Adrenal gland (tissue), 12 donors: ENCODE results near the gene ZFYVE19. TPM values are rescaled to one million over a fixed set of nuclear protein-coding genes. Genes with fewer than 3 reads are reported as not detected.

ENCODE experiments used
- DNase-seq, 7 donors: peaks; one replicate each; pipeline ENCODE4 v3.0.0-alpha.2; 2019 to 2020
- H3K27ac ChIP-seq, 5 donors: fragments of 200-600 bp; sonication (generic) in 4 of 5; 1 replicate in 3 of 5; 2 replicates in 2 of 5; pipeline versions ENCODE4 v1.5.1 to v1.8.0; 2016 to 2020; ENCODE audit warnings: mild to moderate bottlenecking in 1 of 5
- H3K27me3 ChIP-seq: fragments of 200-600 bp; 2 replicates; pipeline ENCODE4 v1.8.0; 2021
- H3K36me3 ChIP-seq, 2 donors: fragments of 200-600 bp; replicated peaks in 1 of 2; 1 replicate in 1 of 2; 2 replicates in 1 of 2; pipeline versions ENCODE4 v1.5.1 to v1.8.0; 2018 to 2022
- H3K4me1 ChIP-seq, 2 donors: fragments of 200-600 bp; replicated peaks in 1 of 2; 1 replicate in 1 of 2; 2 replicates in 1 of 2; pipeline versions ENCODE4 v1.5.1 to v1.8.0; 2018 to 2021
- H3K4me3 ChIP-seq, 4 donors: fragments of 200-600 bp; sonication (generic) in 3 of 4; one replicate each; pipeline ENCODE4 v1.5.1; 2016 to 2018
- H3K9me3 ChIP-seq, 3 donors: fragments of 200-600 bp; sonication (generic) in 1 of 3; replicated peaks in 1 of 3; 1 replicate in 2 of 3; 2 replicates in 1 of 3; pipeline versions ENCODE4 v1.5.1 to v1.8.0; 2016 to 2021
- POLR2A ChIP-seq, 2 donors: fragments of 450-650 bp; IDR thresholded peaks; one replicate each; pipeline ENCODE4 v1.6.1; 2017; ENCODE audit warnings: antibody characterized with exemption in 2 of 2, mild to moderate bottlenecking in 2 of 2, moderate library complexity in 1 of 2
- WGBS, 4 donors: extraction: QIAGEN DNeasy Blood & Tissue Kit in 2 of 4; methylation state at CpG; one replicate each; pipeline versions ENCODE4 v1.1.5 to v1.1.7; 2013 to 2017; 5-methylcytosine and 5-hydroxymethylcytosine counted together
- intact Hi-C, 2 donors: fragments of 100-400 bp; cut with DNase I; formaldehyde crosslinking; loops; one replicate each; pipeline versions ENCODE4 v1.14.1 to v1.15.0; 2022 to 2023
- polyA plus RNA-seq, 3 donors: library from polyadenylated mRNA; stranded (reverse); fragments of 200-250 nt in 2 of 3; fragments of 350-450 nt in 1 of 3; fragmentation: Illumina TruSeq in 1 of 3; extraction: RNeasy Lipid Tissue Mini Kit (QIAGEN cat#74804) in 1 of 3; gene quantifications; one replicate each; pipeline ENCODE4 v1.2.3, GENCODE V29; 2013 to 2014
- total RNA-seq, 9 donors: library from RNA; depleted of rRNA in 4 of 9; stranded (reverse); fragments of >200 nt in 4 of 9; fragments of 120-200 nt in 1 of 9; fragmentation: NEBNext Ultra II Directional in 1 of 9; extraction: Animal tissue kit (Norgen Biotek cat#: 25700) in 1 of 9; gene quantifications; one replicate each; pipeline versions ENCODE4 v1.1.0 to v1.2.4, GENCODE V29; 2013 to 2023
- TF ChIP-seq, protein P1 (sequence below), 6 experiments: fragments of 450-650 bp in 4 of 6; fragments of 200-600 bp in 2 of 6; sonication (generic) in 1 of 6; IDR thresholded peaks; 1 replicate in 5 of 6; 2 replicates in 1 of 6; pipeline versions ENCODE4 v1.5.1 to v1.8.0; 2016 to 2021; ENCODE audit warnings: antibody characterized with exemption in 6 of 6, mild to moderate bottlenecking in 2 of 6, moderate library complexity in 1 of 6
- donor health status: healthy with polysubstance abuse.
- donor health status: Bipolar disorder and iron deficiency.
- donor health status: DM: yes; HTN: yes; CAD: no.
- donor health status: DM: no; HTN: no; CAD: no.
- donor health status: DM: no; HTN: no; CAD: no.
- donor health status: DM: yes; HTN: yes; CAD: no.

ZFYVE19 gene
- total and polyA plus RNA-seq, 12 donors: 11.0 to 35.1 (median 24.7) TPM

DNA sequence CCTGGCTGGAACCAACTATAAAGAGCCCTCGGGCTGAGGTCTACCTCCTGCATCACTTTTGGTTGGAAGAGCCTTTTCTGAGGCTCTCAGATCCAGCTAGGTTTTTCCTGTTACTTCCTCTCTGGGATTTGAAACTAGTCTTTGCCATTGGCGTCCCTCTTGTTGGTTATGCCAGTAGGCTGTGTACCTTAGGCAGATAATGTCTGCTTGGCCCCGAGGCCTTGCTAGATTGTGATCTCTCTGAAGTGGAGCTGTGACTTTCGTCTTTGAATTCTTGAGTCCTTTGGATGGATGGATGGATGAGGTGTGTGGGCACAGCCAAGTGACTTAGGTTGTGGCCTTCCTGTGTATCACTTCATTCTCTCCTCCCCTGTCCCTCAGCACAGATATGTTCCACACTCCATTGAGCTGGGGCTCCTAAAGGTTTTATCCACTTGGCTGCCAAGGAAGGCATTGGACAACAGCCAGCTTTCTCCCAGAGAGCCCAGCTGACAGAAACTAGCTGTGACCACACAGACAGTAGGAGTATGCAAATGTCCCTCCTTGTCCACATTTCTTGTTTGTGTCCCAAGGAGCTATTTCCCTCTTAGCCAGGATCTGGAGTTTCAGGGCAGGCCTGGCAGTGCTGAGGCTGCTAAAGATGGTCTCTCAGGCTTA lies 8.3 kb downstream of the ZFYVE19 start:
- no peaks in the 10 kb centered on the region for H3K9me3 ChIP-seq
- TF ChIP-seq, protein P1, sequence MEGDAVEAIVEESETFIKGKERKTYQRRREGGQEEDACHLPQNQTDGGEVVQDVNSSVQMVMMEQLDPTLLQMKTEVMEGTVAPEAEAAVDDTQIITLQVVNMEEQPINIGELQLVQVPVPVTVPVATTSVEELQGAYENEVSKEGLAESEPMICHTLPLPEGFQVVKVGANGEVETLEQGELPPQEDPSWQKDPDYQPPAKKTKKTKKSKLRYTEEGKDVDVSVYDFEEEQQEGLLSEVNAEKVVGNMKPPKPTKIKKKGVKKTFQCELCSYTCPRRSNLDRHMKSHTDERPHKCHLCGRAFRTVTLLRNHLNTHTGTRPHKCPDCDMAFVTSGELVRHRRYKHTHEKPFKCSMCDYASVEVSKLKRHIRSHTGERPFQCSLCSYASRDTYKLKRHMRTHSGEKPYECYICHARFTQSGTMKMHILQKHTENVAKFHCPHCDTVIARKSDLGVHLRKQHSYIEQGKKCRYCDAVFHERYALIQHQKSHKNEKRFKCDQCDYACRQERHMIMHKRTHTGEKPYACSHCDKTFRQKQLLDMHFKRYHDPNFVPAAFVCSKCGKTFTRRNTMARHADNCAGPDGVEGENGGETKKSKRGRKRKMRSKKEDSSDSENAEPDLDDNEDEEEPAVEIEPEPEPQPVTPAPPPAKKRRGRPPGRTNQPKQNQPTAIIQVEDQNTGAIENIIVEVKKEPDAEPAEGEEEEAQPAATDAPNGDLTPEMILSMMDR (IDR thresholded peaks at IDR 0.05): no peak
- TF ChIP-seq POLR2A (IDR thresholded peaks at IDR 0.05): no peak
- WGBS, 4 donors: 84 to 95% (median 93%) methylated on average over 4 of the region's 4 CpGs
- intact Hi-C loops: no loop called here
- H3K27me3 ChIP-seq: no peaks in the 10 kb centered on the region
- peak in 5 of 7 donors; percentile 43 to 67 (median 57) for DNase-seq
- no peak overlapping the region for H3K4me3 ChIP-seq
- H3K4me1 ChIP-seq: no peaks in the 10 kb centered on the region
- H3K36me3 ChIP-seq: peaks cover 0 to 21% of the 10 kb centered on the region in 2 donors
- H3K27ac ChIP-seq: no peak overlapping the region

DNA sequence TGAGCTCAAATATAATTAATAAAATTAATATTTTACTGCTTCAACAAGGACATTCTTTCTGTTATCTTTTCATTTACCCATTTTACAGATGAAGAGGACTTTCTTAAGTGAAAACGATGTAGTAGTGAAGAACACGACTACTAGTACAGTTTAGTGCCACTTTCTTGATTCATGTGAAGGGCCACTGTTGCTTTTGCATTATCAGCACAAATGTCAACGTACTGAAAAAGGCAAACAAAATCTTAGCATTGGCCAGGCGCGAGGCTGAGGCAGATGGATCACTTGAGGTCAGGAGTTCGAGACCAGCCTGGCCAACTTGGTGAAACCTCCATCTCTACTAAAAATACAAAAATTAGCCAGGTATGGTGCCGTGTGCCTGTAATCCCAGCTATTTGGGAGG lies 12.2 kb downstream of the ZFYVE19 start:
- no peak overlapping the region for H3K27ac ChIP-seq
- WGBS, 4 donors: 54 to 70% (median 61%) methylated on average over 7 of the region's 7 CpGs
- intact Hi-C loops: no loop called here
- no peak for DNase-seq
- H3K9me3 ChIP-seq: no peaks in the 10 kb centered on the region
- no peaks in the 10 kb centered on the region for H3K4me1 ChIP-seq
- H3K36me3 ChIP-seq: no peaks in the 10 kb centered on the region
- TF ChIP-seq, protein P1 (IDR thresholded peaks at IDR 0.05): no peak
- no peak for TF ChIP-seq POLR2A (IDR thresholded peaks at IDR 0.05)
- no peaks in the 10 kb centered on the region for H3K27me3 ChIP-seq
- no peak overlapping the region for H3K4me3 ChIP-seq

DNA sequence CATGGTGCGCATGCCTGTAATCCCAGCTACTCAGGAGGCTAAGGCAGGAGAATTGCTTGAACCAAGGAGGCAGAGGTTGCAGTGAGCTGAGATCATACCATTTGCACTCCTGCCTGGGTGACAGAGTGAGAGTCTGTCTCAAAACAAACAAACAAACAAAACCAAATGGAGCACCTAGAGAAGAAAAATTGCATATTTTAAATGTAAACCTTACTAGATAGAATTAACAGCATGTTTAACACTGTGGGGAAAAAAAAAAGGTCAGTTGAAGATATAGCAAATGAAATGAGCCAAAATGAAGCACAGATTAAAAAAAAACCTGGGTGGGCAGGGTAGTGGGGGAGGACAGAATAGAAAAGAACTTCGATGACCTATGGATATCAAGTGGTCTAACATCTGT lies 14.3 kb downstream of the ZFYVE19 start:
- no peak overlapping the region for H3K27ac ChIP-seq
- no peak for DNase-seq
- intact Hi-C loops: no loop called here
- WGBS, 4 donors: 85 to 97% (median 93%) methylated on average over 2 of the region's 2 CpGs
- H3K36me3 ChIP-seq: no peaks in the 10 kb centered on the region
- H3K4me3 ChIP-seq: no peak overlapping the region
- H3K27me3 ChIP-seq: no peaks in the 10 kb centered on the region
- H3K4me1 ChIP-seq: no peaks in the 10 kb centered on the region
- TF ChIP-seq POLR2A (IDR thresholded peaks at IDR 0.05): no peak
- TF ChIP-seq, protein P1 (IDR thresholded peaks at IDR 0.05): no peak
- no peaks in the 10 kb centered on the region for H3K9me3 ChIP-seq

DNA sequence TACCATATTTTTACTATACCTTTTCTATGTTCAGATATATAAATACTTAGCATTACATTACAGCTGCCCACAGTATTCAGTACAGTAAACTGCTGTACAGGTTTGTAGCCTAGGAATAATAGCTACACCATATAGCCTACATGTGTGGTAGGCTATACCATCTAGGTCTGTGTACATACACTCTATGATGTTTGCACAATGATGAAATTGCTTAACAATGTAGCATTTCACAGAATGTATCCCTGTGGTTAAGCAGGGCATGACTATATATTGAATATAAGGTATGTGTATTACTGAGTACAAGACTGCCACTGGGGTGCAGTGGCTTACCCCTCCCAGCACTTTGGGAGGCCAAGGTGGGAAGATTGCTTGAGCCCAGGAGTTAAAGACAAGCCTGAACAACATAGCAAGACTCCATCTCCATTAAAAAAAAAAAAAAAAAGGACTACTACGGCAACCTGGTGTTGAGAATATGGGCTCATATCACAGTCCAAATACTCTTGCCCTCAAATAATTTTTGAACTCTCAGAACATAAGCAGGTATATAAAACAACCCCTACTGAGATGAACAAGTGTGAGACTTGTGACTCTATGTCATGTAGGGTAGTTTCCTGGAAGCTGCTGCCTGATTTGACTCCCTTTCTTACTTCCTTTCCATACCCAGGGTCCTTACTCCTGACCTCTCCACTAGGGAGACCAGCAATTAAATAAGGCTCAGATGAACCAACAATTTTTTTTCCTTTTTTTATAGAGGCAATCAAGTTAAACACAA lies 16.9 kb downstream of the ZFYVE19 start:
- H3K9me3 ChIP-seq: no peaks in the 10 kb centered on the region
- no peaks in the 10 kb centered on the region for H3K36me3 ChIP-seq
- H3K4me1 ChIP-seq: no peaks in the 10 kb centered on the region
- intact Hi-C loops: no loop called here
- H3K27ac ChIP-seq: no peak overlapping the region
- TF ChIP-seq POLR2A (IDR thresholded peaks at IDR 0.05): no peak
- TF ChIP-seq, protein P1 (IDR thresholded peaks at IDR 0.05): no peak
- no peak overlapping the region for H3K4me3 ChIP-seq
- 71 to 90% (median 77%) methylated on average over 1 of the region's 1 CpG for WGBS, 4 donors
- DNase-seq: no peak
- H3K27me3 ChIP-seq: no peaks in the 10 kb centered on the region
